HUDEP-2 (cell line): ENCODE data around the gene USF2.
"Not testable (repeated sequence)": the region's sequence is repeated elsewhere in the genome, so short reads cannot be mapped to it uniquely, and the experiment has no call there.

Experiments used
- DNase-seq, 76 experiments: peaks; one replicate each; lab custom pipeline; 2025; ENCODE audit not compliant: unreplicated experiment in 76 of 76; lab: John Stamatoyannopoulos, UW

The USF2 gene, protein sequence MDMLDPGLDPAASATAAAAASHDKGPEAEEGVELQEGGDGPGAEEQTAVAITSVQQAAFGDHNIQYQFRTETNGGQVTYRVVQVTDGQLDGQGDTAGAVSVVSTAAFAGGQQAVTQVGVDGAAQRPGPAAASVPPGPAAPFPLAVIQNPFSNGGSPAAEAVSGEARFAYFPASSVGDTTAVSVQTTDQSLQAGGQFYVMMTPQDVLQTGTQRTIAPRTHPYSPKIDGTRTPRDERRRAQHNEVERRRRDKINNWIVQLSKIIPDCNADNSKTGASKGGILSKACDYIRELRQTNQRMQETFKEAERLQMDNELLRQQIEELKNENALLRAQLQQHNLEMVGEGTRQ

DNA sequence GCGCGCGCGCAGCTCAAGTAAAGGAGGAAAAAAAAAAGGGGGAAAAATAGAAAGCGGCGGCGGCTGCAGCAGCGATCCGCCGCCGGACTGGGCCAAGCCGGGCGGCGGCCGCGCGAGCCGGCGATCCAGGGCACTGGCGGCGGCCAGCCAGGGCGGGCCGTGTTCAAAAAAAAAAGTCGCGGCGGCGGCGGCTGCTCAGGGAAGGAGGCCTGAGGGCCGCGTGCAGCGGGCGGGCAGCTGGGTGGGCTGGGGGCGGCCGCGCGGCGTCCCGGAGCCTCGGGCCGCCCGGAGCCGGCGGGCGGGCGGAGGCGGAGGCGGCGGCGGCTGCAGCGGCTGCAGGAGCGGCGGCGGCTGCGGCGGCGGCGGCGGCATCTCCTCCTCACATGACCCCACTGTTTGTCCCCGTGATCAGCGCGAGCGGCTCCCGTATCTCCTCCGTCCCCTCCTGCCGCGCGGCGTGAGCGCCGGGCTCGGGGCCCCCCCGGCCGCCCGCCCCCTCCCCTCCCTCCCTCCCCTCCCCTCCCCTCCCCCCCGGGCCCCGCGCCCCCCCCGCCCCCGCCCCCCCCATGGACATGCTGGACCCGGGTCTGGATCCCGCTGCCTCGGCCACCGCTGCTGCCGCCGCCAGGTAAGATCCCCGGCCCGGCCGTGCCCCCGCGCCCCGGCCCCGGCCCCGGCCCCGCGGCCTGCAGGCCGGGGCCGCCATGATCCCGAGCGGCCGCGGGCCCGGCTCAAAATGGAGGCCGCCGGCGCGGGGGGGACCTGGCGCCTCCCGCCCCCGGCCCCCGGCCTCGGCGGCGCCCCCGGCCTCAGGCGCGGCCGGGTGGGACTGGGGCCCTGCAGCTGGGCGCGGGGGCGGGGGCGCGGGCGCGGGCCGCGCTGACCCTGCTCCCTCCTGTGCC is at the start of gene USF2:
TSS of gene USF2 (plus strand) at position 427 of the 902 bp plus-strand sequence. CDS start at position 567, 140 bp downstream.
- DNase-seq, result peak in 71 of 76 experiments; percentile 14 to 80 (median 63)

DNA sequence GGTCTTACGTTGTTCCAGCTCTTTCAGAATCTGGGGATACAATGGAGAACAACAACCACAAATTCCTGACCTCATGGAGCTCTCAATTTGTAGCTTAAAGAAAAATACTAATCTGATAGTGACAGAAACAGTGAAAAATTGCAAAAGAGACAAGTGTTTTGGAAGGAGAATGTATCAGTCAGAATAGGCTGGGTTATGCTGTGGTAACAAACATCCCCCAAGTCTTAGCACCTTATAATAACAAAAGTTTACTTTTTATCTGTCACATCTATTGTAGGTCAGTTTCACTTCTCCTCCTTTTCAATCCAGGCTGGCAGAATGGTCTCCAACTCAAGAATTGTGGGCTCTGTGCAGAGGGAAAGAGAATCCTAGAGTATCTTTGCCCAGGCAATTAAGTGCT is 49.8 kb upstream of the USF2 start:
- DNase-seq, result no peak

DNA sequence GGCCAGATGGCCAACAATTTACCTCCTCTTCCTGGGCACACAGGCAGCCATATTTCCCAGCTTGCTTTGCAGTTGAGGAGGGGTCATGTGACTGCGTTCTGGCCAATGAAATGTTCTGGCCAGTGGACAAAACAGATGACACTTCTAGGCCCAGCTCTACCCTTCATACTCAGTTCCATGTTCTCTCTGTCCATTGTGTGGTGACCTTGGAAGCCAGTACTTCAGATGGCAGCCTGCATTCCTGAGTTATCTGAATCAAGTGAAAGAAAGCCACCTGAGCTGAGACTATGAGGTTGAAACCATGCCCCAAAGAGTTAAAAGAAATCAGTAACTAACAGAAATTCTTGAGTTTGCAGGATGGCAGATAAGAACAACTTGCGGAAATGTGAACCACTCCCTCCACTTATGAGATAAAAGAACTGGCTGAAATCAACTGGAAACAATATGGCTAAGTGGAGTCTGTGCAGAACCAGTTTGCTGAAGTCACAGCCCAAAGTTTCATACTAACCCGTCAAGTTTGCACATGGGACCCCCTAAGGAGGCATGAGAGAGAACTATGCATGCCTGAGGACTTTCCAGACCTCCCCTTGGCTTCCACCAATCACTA is 48.3 kb upstream of the USF2 start:
- peak in 59 of 76 experiments; percentile 28 to 90 (median 60) for DNase-seq

DNA sequence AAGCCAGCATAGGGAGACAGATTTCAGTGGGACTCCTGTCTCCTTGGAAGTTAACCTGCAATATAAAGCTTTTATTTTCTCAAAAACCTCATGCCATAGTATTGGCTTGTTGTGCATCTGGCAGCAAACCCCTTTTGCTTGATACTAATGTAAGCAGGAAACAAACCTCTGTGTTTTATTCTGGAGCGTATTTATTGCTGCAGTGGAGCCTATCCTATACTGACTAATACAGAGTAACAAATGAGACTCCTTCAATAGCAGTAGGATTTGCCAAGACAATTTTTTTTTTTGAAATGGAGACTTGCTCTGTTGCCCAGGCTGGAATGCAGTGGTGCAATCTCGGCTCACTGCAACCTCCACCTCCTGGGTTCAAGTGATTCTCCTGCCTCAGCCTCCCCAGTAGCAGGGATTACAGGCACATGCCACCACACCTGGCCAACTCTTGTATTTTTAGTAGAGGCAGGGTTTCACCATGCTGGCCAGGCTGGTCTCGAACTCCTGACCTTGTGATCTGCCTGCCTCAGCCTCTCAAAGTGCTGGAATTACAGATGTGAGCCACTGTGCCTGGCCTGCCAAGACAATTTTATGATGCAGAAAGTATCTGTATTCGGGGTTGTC is 47.7 kb upstream of the USF2 start:
- not testable (repeated sequence) for DNase-seq

DNA sequence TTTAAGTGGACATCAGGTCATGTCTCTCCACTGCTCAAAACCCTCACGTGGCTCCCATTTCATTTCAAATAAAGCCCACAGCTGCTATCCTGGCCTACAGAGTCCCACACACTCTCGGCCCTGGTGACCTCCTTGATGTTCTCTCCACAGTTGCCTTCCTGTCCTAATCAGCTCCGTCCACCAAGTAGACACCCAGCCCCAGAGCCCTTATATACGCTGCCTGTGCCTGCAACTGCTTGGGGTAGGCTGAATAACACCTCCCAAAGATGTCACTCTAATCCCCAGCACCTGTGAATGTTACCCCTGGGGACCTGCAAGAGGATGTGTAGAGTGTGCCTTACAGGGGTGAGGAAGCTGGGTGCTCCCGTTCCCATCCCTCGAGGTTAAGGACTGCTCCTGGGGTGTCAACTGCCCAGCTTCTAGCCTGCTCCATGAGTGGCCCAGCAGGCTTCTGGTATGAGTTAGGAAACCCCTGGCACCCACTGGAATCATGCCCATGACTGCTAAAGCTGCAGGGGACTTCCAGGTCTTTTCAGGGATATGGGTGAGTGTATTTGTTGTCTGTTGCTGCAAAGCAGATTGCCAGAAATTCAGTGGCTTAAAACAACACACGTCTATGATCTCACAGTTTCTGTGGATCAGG is 46.3 kb upstream of the USF2 start:
- DNase-seq, result no peak

DNA sequence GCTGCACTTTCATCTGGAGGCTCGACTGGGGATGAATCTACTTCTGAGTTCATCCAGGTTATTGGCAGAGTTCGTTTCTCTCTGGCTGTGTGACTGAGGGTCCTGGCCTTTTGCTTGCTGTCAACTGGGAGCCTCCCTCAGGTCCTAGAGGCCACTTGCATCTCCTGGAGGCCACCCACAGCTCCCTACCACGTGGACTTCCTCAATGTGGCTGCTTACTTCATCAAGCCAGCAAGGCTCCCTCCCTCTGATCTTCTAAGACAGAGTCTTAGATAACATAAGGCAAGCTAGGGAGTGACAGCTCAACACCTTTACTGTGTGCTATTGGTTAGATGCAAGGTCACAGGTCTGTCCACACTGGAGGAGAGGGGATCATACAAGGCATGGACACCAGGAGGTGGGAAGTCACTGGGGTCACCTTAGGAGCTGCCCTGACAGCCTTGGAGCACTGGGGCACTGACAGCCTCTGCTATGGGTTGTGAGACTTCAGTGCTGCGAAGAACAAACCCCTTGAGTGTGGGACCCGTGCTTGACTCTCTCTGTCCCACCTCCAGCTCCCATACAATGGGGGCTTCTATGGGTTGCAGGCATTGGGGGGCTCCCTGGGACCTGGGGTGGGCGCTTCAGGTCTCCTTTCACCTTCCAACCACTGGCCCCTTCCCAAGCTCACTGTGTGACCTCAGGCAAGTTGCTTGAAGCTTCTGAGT is 45.5 kb upstream of the USF2 start:
- DNase-seq, result peak in 10 of 76 experiments; percentile 24 to 46 (median 34)

DNA sequence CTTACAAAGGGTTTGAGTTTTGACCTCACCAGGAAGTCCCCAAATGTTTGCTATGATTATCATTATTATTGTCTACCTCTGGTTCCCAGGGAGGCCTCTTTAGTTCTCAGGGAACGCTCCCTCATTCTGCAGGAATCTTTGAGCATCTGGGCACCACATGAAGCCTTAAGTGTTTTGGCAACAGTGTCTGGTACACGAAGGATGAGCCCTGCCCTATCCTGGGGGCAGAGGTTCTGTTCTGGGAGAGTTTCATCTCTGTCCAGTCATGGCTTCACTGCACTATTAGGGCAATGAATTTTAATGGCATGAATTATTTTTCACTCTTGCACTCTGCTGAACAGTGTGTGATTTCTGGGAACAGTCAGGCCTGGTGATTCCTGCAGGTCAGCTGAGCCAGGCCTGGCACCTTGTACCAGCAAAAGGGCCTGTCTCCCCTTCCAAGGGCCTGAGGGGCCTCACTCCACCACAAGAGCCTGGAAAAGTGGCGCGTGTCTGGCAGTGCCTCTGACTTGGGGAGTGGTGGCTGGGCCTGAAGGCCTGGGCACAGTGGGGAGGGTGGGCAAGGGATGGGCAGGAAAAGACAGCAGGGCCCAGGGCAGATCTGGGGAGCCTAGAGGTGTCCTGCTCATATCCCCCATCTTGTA is 44.8 kb upstream of the USF2 start:
- no peak for DNase-seq

DNA sequence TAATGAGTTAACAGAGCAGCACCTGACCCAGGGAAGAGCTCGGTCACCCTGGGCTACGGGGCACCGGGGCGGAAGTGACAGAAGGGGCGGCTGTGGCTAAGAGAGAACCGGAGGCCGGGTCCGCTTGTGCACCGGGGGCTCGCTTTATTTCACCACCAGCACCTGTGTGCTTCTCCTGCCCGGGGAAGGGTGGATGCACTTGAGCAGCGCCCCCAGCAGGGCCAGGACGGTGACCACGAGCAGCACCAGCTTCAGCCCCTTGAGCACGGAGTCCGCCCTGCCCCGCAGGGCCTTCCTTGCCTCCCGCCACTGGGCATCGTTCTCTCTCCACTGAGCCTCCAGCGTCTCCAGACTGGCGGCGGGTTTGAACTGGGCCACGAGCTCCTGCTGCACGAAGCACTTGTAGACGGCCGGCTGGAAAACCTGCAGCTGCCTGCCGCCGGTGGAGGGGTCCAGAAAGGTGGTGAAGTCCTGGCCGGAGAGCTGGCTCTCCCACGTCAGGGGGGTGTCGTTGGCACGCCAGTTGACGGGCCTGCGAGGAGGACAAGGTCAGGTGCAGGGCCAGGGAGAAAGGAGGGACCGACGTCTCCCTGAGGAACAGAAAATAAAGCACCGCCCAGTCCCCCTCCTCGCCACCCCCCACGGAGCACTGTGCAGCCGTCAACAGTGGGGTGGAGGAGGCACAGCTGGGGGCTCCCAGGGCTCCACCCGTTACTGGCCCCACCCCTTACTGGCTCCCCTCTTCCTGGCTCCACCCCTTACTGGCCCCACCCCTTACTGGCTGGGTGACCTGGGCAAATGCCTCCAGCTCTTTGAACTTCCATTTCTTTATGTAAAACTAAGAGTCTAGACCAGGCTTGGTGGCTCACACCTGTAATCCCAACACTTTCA is 43.8 kb upstream of the USF2 start:
- DNase-seq, result peak in 70 of 76 experiments; percentile 16 to 94 (median 73)

DNA sequence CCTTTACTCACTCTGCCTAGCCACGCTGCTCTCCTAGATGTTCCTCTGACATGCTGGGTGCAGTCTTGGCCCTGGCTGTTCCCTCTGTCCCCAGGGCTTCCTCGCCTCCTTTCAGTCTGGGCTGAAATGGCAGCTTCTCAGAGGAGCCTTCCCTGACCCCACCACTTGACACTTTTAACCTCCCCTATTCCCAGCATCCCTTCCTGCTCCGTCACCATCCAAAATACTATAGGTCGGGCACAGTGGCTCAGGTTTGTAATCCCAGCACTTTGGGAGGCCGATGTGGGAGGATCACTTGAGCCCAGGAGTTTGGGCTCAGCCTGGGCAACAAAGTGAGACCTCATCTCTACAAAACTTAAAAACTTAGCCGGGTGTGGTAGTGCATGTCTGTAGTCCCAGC is 42.8 kb upstream of the USF2 start:
- DNase-seq, result no peak

DNA sequence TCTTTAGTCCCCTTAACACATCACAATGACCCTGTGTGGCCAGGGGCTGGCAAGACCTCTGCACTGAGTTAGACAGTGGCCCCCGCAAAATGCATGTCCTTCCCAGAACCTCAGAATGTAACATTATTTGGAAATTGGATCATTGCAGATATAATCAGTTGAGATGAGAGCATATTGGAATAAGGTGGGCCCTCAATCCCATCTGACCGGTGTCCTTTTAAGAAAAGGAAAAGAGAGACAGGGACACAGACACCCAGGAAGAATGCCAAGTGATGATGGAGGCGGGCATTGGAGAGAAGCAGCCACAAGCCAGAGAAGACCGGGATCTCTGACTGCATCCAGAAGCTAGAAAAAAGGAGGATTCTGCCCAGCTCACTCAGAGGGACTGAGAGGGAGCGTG is 42.0 kb upstream of the USF2 start:
- no peak for DNase-seq

DNA sequence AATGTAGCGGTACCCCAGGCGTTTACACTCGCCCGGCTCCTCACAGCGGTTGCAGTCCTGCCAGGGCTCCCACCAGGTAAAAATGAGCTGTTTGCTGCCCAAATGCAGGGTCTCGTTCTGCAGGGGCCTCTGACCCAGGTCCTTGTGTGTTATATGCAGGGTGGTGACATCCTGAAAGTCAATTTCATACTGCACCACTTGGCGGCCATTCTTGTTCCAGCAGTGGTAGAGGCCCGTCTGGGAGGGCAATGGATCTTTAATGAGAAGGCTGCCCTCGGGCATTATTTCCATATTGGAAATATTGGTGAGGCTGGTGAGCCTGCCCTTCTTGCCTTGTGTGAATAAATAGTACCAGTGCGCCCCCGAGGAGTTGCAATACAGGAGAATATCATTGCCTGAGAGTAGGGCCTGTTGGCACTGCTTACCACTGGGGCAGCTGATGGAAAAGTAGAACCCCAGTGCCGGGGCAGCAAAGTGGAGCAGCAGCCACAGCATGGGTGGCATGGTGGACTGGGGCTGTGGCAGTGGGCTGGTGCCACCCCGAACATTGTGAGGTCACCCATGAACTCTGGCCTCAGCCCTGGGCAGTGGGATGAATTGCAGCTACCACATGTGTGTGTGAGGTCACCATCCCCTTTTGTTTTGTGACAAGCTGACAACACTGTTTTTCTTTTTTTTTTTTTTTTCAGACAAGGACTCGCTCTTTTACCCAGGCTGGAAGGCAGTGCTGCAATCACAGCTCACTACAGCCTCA is 40.4 kb upstream of the USF2 start, which contains the start of gene FAM187B:
TSS of gene FAM187B (minus strand) at position 563 of the 754 bp plus-strand sequence. CDS start at position 504, 59 bp downstream.
- DNase-seq, result no peak

DNA sequence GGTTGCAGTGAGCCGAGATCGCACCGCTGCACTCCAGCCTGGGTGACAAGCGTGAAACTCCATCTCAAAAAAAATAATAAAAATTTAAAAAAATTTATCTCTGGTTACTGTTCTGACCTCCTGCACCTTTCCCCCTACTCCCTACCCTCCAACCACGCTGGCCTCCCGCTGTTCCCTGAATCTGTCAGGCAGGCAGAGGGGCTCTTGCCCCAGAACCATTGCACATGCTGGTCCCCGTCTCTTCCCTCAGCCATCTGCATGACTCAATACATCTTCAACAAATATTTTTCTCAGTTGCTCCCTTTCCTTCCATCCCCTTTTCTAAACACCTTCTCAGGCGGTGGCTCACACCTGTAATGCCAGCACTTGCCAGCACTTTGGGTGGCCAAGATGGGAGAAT is 39.2 kb upstream of the USF2 start:
- no peak for DNase-seq

DNA sequence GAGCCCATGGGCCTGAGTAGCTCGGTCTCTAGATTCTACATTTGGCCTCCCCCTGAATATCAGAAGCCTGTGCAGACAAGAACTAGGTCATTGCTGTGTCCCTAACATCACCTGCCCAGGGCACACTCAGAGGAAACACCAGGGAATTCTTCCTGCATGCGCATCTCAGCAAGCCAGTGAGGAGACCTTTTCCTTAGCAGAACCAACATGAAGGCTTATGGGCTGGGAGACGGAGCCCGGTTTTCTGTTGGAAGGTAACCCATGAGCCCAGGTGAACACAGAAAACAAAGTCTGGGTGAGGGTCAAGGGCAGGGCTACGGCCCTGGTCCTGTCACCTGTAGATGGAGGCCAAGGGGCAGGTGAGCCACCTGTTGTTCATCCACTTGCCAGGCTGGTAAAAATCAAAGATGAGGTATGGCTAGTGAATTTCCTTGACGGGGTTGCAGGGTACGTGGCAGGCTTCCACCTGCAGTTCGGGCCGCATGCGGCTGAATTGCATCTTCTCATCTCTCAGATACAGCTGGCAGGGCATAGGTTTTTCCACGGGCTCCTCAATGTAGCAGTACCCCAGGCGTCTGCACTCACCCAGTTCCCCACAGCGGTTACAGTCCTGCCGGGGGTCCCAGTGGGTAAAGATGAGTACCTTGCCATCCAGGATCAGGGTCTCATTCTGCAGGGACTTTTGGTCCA is 36.7 kb upstream of the USF2 start:
- no peak for DNase-seq

DNA sequence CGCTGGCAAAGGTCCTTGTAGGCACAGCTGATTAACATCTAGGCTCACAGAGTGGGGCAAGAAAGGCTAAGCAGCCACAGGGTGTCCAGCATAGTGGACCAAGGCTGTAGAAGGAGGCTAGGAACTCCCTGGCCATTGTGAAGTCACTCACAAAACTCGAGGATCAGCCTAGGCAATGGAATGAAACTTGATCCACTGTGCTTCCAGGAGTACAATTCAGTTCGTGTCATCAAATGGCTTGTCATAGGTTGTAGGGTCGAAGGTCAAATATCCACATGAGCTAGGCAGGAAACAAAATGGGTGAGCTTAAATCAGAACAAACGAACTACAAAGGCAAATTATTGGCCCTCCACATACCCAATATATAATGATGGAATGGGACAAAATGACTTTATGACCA is 35.9 kb upstream of the USF2 start:
- DNase-seq, result no peak

DNA sequence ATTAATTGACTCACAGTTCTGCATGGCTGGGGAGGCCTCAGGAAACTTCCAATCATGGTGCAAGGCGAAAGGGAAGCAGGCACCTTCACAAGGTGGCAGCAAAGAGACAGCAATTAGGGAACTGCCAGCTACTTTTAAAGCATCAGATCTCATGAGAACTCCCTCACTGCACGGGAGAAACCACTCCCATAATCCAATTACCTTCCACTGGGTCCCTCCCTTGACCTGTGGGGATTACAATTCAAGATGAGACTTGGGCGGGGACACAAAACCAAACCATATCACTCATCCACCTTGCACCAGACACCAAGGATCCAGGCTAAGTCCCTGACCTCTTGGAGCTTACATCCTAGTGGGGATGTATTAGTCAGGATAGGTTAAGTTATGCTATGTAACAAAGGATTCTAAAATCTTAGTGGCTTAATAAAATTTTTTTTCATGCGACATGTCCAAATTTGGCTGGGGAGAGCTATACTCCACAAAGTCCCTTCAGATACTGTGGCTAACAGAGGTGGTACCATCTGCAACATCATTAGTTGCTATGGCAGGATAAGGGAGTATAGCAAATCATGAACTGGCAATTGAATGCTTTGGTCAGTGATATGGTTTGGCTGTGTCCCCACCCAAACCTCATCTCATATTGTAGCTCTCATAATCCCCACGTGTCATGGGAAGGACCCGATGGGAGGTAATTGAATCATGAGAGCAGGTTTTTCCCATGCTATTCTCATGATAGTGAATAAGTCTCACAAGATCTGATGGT is 31.9 kb upstream of the USF2 start:
- peak in 7 of 76 experiments; percentile 13 to 36 (median 20) for DNase-seq

DNA sequence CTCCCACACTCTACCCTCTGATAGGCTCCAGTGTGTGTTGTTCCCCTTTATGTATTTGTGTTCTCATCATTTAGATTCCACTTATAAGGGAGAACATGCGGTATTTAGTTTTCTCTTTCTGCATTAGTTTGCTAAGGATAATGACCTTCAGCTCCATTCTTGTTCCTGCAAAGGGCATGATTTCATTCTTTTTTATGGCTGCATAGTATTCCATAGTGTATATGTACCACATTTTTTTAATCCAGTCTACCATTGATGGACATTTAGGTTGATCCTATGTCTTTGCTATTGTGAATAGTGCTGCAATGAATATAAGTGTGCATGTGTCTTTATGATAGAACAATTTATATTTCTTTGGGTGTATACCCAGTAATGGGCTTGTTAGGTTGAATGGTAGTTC is 29.2 kb upstream of the USF2 start:
- not testable (repeated sequence) for DNase-seq
